HG03097 (cell line): ENCODE data around the gene LDLRAD2.
"Not testable (repeated sequence)": the region's sequence is repeated elsewhere in the genome, so short reads cannot be mapped to it uniquely, and the experiment has no call there.

Experiments used
- ATAC-seq: cut with Tn5 transposase; IDR thresholded peaks from one replicate; pipeline ENCODE4 v1.9.1; 2021; ENCODE audit not compliant: unreplicated experiment, low FRiP score

The LDLRAD2 gene

DNA sequence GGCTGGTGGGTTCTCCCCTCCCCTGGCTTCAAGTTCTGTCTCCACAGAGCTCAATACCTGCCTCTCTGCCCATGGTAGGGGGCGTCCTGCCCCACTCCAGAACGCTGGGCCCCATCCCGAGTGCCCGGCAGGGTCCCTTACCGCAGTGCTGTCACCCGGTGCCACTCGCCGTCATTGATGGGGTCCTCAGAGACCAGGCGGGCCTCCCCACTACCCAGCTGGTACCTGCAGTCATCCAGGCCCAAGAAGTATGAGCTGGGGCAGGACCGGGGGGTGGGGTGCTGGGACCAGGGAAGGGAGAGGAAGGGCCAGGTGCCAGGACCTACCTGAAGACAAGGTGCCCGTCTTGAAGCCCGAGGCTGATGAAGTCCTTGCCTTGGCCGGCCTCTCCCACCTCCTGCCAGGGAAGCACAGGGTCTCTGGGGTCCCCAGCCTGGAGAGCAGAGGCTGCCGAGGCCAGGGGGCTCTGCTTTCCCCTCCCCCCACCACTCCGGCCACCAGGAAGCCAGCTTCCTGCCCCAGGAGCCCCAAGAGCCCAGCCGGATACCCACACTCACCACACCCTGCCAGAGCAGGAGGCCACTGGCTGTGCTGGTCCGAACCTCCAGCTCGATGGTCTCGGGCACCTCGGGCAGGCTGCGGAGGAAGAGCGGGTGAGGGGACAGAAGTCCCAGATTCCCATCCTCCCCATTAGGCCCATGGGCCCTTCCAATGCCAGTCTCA, 12.1 kb downstream of the LDLRAD2 start:
- no peak for ATAC-seq

DNA sequence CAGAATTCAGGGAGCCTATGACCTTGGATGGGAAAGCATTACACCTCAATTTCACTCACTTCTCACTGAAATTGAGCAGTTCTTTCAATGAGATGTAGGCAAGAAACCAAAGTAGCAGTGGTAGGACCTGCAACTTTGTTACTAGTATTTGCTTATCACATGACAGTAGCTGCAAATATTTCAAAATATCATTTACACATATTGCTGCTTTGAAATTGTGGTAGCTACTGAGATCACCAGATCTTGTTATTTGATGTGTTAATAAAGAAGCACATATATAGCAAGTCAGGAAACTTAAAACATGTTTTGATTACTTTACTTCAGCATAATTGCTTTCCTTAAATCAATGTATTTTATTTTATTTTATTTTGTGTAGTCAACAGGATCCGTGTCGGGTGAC, 12.9 kb downstream of the LDLRAD2 start:
- no peak for ATAC-seq

DNA sequence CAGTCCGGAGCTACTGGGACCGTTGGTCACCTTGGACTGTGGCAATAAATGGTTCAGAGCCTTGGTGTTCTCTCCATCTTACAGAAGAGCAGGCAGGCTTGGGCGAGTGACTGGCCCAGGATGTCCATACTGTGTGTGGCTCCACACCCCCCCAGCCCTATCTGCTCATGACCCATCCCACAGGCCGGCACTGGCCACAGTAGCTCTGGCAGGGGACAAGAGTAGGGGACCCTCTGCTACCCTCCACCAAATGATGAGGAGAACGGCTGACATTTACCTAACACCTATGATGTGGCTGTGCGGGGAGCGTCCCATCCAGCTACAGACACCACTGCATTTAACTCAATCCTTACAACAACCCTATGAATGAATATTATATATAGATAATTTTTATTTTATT, 13.3 kb downstream of the LDLRAD2 start:
- no peak for ATAC-seq

DNA sequence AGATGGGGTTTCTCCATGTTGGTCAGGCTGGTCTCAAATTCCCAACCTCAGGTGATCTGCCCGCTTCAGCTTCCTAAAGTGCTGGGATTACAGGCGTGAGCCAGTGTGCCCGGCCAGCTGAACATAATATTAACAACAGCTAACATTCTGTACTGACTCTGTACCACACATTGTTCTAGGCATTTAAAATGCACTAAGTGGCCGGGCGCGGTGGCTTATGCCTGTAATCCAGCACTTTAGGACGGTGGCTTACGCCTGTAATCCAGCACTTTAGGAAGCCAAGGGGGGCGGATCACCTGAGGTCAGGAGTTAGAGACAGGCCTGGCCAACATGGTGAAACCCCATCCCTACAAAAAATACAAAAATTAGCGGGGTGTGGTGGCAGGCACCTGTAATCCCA, 14.6 kb downstream of the LDLRAD2 start:
- not testable (repeated sequence) for ATAC-seq

DNA sequence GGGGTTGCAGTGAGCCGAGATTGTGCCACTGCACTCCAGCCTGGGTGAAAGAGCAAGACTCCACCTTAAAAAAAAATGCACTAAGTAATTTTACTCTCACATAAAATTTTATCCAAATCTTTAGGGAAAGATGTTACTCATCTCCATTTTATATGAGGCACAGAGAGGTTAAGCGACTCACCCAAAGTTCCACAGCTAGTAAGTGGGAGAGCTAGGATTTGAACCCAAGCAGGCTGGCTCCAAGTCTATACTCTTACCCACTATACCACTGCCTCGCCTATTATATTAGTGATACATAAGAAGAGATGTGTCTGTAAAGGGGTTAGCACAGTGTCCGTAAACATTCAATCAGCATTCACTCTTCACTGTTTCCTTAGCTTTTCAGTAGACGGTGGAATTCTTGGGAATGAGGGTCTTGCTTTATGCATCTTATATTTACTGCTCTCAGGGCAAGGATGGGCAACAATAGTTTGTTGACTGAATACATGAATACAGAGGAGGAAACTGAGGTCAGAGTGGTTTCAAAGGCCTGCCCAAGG, 15.1 kb downstream of the LDLRAD2 start:
- ATAC-seq = no peak

DNA sequence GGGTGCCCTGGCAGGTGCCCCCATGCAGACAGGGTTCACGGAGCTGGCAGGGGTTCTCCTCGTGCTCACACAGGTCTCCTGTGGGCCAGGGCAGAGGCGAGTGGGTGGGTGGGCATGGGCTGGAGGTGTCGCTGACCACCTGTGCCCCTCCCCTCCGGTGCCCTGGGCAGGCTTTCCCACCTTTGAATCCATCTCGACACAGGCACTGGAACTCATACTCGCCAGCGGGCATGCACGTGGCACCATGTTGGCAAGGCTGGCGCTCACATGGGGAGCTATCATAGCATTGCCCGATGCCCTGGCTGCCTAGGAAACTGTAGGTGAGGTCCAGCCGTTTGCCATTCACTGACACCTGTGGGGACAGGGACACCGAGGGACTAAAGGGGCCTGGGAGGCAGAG, 16.0 kb downstream of the LDLRAD2 start:
- no peak for ATAC-seq

DNA sequence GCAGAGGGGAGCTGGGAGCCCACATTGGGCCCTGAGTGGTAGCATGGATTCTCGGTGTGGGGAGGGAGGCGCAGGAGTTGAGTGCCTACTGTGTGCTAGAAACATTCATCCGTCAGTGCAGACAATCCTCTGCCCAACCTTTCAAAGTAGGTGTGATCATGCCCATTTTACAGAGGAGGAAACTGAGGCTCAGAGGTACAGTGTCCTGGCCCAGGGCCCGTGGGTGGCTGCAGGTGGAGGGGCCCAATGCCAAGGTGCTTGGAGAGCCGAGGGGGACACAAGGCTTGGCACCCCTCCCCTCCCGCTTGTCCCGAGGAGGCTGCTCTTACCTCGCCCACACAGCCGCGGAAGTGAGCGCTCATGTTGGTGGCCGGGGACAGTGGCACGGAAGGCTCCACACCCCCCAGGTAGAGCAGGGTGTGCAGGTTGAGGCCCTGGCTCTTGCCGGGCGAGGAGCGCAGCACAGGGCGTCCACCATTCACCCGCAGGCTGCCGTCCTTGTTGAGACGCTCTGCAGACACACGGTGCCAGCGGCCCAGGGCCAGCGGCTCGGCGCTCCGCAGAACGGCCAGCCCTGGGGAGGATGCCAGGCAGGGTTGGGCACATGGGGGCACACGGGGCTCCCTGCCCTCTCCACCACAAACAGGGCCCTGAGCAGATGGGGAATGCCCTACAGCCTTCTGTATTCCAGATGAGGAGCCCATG, 16.6 kb downstream of the LDLRAD2 start:
- ATAC-seq = no peak

DNA sequence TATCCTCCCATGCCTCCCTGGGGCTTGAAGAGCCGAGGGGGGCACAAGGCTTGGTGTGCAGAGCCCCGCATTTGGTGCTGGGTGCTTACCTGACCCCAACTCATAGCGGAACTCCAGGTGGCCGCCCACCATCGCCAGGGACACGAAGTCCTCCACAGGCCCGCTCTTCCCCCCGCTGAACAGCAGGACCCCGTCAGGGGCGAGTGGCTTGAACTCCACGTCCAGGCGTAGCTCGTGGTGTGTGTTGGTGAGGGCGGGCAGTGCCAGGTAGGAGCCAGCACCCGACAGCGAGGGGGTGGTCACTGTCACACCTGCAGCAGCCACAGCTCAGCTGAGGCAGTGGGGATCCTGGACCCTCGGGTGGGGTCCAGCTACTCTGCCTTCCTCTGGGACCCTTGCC, 17.2 kb downstream of the LDLRAD2 start:
- no peak for ATAC-seq

DNA sequence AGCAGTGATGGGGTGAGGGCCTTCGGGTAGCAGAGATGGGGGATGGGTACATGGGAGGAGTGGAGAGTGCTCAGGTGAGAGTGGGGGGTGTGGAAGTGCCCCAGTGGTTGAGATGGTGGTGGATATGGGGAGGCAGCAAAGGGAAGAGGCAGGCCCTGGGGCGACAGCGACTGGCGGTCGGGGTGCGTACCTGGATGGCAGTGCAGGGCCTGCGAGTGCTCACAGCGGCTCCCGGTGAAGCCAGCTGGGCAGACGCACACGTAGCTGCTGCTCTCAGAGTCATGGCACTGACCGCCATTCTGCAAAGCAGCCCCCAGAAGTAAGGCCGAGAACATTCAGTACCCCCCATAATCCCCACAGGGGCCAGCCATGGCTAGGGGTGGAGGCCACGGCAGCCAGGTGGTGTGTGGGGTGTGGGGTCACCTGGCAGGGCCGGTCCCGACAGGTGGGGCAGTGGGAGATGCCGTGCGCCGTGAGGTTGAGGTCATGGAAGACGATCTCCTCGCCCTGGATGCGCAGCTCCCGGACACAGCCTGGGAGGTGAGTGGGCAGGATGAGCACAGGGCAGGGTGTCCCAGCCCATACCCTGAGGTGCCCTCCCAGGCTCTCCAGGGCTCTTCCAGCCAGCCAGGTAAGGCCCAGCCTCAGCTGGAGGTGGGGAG, 18.9 kb downstream of the LDLRAD2 start:
- no peak for ATAC-seq

DNA sequence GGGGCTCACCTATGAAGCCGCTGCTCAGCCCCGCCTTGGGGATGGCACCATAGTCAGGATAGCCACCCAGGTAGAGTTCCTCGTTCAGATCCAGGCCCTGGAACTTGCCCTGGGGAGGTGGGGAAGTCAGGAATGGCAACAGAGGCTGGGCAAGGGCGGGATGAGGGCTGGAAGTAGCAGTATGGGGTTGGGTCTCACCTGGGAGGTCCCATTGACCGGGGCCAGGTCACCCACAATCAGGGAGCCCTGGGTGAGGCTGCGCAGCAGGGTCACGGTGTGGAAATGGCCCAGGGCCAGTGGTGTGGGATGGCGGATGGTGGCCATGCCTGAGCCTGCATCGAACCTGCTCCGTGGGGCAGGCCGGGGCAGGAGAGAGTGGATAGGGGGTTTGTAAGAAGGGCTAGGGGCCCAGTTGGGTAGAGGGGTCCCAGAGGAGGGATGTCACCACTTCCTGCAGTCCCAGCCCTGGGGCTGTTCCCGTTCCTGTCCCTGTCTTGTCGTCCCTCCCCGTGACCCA, 19.4 kb downstream of the LDLRAD2 start:
- ATAC-seq = no peak

DNA sequence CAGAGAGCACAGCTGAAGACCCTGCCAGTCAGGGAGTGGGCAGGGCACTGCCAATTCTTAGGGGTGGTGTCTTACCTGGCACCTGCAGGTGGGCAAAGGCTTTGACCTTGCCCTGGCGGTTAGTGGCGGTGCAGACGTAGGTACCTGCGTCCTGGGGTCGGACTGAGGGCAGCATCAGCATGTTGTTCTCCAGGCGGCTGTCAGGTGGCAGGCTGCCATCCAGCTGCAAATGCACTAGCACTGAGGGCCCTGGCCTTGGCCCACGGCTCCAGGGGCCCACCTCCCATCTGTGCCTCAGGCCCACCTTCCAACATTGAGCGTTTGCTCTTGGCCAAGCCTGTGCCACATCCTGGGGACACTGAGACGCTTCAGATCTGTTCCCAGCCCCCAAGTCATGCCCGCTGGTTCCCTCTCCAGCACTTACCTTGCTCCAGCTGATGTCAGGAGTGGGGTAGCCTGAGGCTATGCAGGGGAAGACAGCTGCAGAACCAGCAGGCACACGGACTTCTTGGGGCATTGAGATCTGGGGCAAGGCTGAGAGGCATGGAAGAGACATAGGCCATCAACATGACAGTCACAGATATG, 21.4 kb downstream of the LDLRAD2 start:
- ATAC-seq = no peak

DNA sequence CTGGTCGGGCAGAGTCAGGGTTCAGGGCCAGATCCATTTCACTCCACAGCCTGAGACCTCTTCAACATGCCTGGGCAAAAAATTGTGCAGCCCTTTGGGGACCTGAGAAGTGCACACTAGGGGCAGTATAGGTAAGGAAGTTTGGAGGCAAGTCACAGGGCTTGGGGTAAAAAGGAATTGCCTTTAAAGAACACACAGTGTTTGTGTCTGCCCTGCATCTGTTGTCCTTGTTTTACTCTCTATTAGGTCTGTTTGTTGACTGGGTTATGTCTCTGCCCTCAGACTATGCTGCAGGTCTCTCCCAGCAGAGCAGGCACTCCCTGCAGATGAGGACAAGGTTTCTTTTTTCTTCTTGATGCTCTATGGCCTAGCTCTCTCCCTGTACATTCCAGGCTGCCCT, 22.0 kb downstream of the LDLRAD2 start:
- ATAC-seq = no peak

DNA sequence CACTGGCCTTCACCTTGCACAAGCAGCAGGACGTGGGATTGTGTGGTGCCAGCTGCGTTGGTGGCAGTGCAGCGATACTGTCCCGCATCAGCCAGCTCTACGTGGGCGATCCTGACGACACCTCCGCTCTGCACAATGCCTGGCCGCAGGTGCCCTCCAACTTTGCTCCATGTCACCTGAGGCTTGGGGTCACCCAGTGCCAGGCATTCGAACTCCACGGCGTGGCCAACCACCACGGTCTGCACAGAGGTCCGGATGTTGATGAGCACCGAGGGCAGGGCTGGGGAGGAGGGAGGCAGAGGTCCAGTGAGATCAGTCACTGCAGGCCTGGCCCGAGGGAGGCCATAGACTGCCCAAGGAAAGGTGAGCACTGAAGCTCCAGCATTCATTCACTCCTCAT, 22.6 kb downstream of the LDLRAD2 start:
- no peak for ATAC-seq

DNA sequence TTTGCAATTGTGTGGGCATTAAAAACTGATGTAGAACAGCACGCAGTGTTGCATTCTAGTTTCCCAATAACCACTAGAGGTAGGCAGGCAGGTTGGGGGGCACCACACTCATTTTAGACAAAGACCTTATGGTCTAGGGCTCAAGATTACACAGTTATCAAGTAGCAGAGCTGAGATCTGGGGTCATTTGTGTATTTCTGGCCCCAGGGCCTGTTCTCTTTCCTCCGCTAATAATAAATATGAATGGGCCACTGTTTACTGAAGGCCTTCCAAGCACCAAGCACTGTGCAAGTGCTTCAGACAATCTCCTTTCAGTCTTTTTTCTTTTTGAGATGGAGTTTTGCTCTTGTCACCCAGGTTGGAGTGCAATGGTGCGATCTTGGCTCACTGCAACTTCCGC, 23.9 kb downstream of the LDLRAD2 start:
- ATAC-seq = no peak

DNA sequence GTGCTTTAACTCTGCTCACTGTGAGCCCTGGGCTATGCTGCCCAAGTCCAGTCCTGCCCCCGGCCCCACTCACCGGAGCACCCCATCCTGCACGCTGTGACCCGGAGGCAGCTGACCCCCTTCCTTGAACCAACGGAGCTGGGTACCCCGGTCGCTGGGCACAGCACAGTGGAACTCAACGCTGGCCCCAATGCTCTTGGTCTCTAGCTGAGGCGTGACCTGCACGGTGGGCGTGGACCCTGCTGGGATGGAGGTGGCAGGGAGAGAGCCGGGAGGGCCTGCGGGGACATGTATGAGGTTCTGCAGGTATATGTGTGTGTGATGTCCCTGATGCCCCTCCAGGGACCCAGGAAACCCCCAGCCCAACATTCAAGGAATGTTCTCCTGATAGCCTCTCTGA, 24.7 kb downstream of the LDLRAD2 start:
- ATAC-seq = no peak

DNA sequence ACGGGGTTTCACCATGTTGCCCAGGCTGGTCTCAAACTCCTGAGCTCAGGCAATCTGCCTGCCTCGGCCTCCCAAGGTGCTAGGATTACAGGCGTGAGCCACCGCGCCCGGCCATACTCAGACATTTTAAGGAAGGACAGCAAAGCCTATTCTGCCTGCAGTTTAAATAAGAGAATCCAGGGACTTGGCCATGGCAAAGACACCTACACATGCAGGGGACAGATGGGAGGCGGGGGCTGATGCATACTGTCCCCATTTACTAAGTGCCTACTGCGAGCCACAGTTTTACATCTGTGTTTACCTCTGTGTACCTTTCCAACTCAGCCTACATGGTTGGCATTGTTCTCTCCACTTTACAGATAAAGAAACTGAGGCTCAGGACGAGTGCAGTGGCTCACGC, 25.4 kb downstream of the LDLRAD2 start:
- ATAC-seq = no peak

DNA sequence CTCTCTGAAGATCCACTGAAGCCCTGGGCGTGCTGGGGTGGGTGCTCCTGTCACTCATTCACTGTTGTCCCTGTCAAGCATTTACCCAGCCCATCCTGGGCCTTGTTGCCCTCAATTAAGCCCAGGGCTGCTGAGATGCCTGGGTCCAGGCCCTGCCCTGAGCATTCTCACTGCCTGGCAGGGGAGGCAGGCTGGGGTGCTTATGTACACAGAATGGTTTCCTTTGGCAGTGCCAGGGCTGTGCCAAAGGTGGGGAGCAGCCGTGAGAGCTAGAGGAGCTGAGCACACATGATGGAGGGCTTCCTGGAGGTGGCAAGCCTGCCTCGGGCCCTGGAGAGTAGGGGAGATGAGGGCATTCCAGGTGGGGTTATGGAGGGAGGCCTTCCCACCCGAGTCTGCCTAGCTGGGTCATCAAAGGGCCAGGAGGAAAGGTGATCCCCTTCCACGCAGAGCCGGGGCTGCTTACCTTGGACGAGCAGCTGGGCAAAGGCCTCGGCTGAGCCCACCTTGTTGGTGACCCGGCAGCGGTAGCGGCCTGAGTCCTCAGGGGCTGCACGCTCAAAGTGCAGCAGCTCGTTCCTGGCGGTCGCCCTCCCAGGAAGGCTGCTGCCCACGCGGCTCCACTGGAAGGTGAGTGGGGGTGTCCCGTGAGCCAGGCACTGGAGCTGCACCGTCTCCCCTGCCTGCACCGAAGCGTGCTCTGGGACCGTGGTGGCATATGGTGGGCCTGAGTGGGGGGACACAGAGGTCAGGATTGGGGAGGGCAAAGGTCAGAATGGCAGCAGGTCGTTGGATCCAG, 26.5 kb downstream of the LDLRAD2 start:
- no peak for ATAC-seq

DNA sequence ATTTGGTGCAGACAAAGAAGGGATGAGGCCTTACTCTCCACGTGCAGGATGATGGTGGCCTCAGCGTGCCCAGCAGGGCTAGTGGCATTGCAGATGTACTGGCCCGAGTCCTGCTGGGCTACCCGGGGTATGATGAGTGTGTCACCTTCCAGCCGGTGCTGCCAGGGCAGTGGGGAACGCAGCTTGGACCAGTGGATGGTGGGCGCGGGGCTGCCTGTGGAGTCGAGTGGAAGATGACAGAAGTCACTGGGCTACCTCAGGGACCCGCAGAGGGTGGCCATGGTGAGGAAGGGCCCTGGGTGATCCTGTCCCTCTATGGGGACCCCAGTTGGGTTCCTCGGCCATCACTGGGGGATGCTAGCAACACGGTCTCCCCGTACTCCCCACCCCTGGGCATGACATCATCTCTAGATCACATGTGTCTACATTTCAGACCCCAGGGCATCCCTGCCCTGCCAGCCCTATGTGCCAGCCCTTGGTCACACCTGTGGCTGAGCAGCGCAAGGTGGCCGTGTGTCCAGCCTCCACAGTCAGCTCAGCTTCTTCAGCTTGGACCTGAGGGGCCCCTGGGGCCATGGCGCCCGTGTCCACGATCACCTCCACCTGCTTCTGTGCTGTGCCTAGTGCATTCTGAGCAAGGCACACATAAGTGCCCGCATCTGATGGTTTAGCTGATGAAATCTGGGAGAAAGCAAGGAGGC, 27.4 kb downstream of the LDLRAD2 start:
- no peak for ATAC-seq

DNA sequence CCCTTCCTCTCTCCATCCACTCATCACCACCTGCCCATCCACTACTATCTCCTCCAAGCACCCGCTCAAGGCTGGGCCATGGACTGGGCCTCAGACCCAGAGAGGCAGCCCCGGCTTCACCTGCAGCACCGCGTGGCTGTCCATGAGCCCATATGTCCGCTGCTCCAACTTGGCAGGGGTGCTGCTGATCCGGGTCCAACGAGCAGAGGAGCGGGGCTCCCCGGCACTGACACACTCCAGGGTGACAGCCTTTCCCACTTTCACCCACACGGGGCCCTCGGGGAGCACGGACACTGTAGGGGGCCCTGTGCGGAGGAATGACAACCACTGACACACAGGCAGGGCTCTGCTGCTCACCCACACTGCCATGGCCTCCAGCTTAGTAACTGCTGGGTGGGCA, 28.9 kb downstream of the LDLRAD2 start:
- no peak for ATAC-seq
